Suprapubic skin (tissue), 4 donors: ENCODE data around the gene DEFB112. TPM values are rescaled to one million over a fixed set of nuclear protein-coding genes. Genes with fewer than 3 reads are reported as not detected.

Experiments
- DNase-seq, 2 donors: peaks; one replicate each; pipeline ENCODE4 v3.0.0-alpha.2; 2019; ENCODE audit warnings: low spot score in 2 of 2
- H3K27ac ChIP-seq: fragments of 200-600 bp; sonication (generic); one replicate; pipeline ENCODE4 v1.5.1; 2019
- H3K27me3 ChIP-seq: fragments of 200-600 bp; sonication (generic); one replicate; pipeline ENCODE4 v1.5.1; 2019
- H3K36me3 ChIP-seq: fragments of 200-600 bp; sonication (generic); one replicate; pipeline ENCODE4 v1.5.1; 2019
- H3K4me1 ChIP-seq: fragments of 200-600 bp; sonication (generic); one replicate; pipeline ENCODE4 v1.5.1; 2019
- H3K4me3 ChIP-seq: fragments of 200-600 bp; sonication (generic); one replicate; pipeline ENCODE4 v1.5.1; 2019; ENCODE audit warnings: mild to moderate bottlenecking
- H3K9me3 ChIP-seq: fragments of 200-600 bp; sonication (generic); one replicate; pipeline ENCODE4 v1.5.1; 2019
- EP300 ChIP-seq: sonication (generic); formaldehyde crosslinking; IDR thresholded peaks from one replicate; pipeline ENCODE4 v1.6.1; 2017; ENCODE audit warnings: antibody characterized with exemption
- POLR2A ChIP-seq, 2 donors: fragments of 450-650 bp; IDR thresholded peaks; one replicate each; pipeline ENCODE4 v1.6.1; 2017; ENCODE audit warnings: antibody characterized with exemption in 2 of 2, mild to moderate bottlenecking in 2 of 2, moderate library complexity in 2 of 2
- POLR2AphosphoS5 ChIP-seq, 3 donors: sonication (generic); formaldehyde crosslinking; IDR thresholded peaks; one replicate each; pipeline ENCODE4 v1.6.1; 2017; ENCODE audit warnings: antibody characterized with exemption in 3 of 3
- WGBS: methylation state at CpG from one replicate; pipeline ENCODE4 v1.1.5; 2018; 5-methylcytosine and 5-hydroxymethylcytosine counted together
- total RNA-seq, 4 donors: library from RNA; depleted of rRNA; stranded (reverse); fragments of >200 nt; gene quantifications; one replicate each; pipeline ENCODE4 v1.1.0, GENCODE V29; 2016
- TF ChIP-seq, protein P1 (sequence below), 2 donors: fragments of 200-600 bp in 1 of 2; fragments of 450-650 bp in 1 of 2; sonication (generic) in 1 of 2; IDR thresholded peaks; one replicate each; pipeline ENCODE4 v1.5.1; 2016 to 2019; ENCODE audit warnings: antibody characterized with exemption in 2 of 2, mild to moderate bottlenecking in 1 of 2, moderate library complexity in 1 of 2

Gene DEFB112
- total RNA-seq, 4 donors from 2014 or later = not detected

DNA sequence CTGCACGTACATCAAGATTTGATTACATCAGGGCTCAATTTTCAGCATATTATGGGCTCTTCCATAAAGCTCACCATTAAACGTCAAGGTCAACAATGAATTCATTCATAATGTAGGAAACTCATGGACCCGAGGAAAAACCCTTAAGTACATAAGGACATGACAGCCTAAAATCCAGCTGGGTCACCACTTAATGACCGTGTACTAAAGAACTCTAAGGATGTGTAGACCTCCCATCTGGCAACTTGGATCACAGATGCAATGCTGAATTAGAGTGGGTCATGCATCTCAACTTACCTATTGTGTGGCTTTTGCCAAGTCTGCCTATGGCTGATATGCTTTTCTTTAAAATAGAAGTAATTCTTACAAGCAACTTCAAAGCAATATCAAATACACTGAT, 26.7 kb upstream of the DEFB112 start:
- H3K9me3 ChIP-seq = no peaks in the 10 kb centered on the region
- no peaks in the 10 kb centered on the region for H3K4me1 ChIP-seq
- no peak overlapping the region for H3K27ac ChIP-seq
- WGBS = 74% methylated on average over 4 of the region's 4 CpGs
- TF ChIP-seq POLR2AphosphoS5 (IDR thresholded peaks at IDR 0.05) (no peak), EP300 (no peak), POLR2A (IDR thresholded peaks at IDR 0.05) (no peak)
- TF ChIP-seq, protein P1, sequence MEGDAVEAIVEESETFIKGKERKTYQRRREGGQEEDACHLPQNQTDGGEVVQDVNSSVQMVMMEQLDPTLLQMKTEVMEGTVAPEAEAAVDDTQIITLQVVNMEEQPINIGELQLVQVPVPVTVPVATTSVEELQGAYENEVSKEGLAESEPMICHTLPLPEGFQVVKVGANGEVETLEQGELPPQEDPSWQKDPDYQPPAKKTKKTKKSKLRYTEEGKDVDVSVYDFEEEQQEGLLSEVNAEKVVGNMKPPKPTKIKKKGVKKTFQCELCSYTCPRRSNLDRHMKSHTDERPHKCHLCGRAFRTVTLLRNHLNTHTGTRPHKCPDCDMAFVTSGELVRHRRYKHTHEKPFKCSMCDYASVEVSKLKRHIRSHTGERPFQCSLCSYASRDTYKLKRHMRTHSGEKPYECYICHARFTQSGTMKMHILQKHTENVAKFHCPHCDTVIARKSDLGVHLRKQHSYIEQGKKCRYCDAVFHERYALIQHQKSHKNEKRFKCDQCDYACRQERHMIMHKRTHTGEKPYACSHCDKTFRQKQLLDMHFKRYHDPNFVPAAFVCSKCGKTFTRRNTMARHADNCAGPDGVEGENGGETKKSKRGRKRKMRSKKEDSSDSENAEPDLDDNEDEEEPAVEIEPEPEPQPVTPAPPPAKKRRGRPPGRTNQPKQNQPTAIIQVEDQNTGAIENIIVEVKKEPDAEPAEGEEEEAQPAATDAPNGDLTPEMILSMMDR (IDR thresholded peaks at IDR 0.05) = no peak
- no peak overlapping the region for H3K4me3 ChIP-seq
- H3K27me3 ChIP-seq = no peaks in the 10 kb centered on the region
- H3K36me3 ChIP-seq = no peaks in the 10 kb centered on the region
- no peak for DNase-seq

DNA sequence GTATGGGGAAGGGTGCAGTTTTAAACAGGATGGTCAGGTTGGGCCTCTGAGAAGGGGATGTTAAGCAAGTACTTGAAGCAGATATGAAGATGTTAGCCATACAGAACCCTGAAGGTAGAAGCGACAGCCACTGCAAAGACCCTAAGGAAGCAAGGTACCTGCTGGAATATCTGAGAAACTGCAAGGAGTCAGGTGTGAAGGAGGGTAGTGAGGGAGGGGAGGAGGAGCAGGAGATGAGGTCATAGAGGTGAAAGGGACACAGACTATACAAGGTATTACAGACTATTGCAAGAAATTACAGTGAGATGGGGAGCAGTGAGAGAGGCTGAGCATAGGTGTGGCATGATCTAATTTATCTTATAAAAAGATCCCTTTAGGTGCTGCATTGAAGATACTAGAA, 22.2 kb upstream of the DEFB112 start:
- Histone ChIP-seq H3K4me1 (no peaks in the 10 kb centered on the region), H3K4me3 (no peak overlapping the region), H3K9me3 (no peaks in the 10 kb centered on the region), H3K27me3 (no peaks in the 10 kb centered on the region), H3K27ac (no peak overlapping the region), H3K36me3 (no peaks in the 10 kb centered on the region)
- no peak for DNase-seq
- TF ChIP-seq POLR2AphosphoS5 (IDR thresholded peaks at IDR 0.05) = no peak
- TF ChIP-seq POLR2A (IDR thresholded peaks at IDR 0.05) = no peak
- no peak for TF ChIP-seq EP300
- TF ChIP-seq, protein P1 (IDR thresholded peaks at IDR 0.05) = no peak
- WGBS = 89% methylated on average over 1 of the region's 1 CpG

DNA sequence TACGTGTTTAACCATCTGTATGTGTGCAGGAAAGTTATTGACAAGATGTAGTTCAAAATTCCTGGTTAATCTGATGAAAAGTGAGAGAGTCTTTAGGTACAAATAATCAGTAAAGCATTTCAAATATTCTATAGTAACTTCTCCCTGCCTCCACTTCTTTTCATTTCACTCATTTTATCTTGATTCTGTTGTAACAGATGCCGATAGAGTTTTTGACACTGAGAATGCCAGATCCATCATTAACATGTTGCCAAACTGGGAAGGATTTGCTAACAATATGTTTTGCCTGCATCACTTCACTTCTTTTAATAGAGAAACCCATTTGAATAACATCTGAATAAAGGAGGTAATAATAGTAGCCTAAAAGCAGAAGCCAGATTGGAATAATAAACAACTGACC, 20.4 kb upstream of the DEFB112 start:
- Histone ChIP-seq H3K27ac (no peak overlapping the region), H3K36me3 (no peaks in the 10 kb centered on the region), H3K9me3 (no peaks in the 10 kb centered on the region), H3K4me1 (no peaks in the 10 kb centered on the region), H3K27me3 (no peaks in the 10 kb centered on the region), H3K4me3 (no peak overlapping the region)
- no peak for DNase-seq
- no peak for TF ChIP-seq POLR2AphosphoS5 (IDR thresholded peaks at IDR 0.05)
- TF ChIP-seq POLR2A (IDR thresholded peaks at IDR 0.05) = no peak
- TF ChIP-seq EP300 = no peak
- TF ChIP-seq, protein P1 (IDR thresholded peaks at IDR 0.05) = no peak
- 80% methylated on average over 2 of the region's 2 CpGs for WGBS

DNA sequence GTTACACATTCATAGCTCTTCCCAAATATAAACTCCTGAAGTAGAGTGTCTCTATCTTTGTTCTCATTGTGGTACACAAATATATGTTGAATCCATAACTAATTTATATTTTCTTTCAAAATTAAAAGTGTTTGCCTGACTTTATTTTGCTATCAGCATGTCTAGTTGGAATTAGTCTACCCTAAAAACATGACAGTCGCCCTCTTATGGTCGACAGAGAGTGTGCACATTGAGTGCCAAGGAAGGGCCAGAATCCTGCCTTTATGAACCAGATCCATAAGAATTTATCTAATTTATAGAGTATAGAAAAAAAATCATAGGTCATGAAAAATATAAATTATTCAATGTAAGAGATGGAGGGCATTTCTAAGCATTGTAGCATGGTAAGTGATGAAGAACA, 12.3 kb upstream of the DEFB112 start:
- no peak overlapping the region for H3K4me3 ChIP-seq

DNA sequence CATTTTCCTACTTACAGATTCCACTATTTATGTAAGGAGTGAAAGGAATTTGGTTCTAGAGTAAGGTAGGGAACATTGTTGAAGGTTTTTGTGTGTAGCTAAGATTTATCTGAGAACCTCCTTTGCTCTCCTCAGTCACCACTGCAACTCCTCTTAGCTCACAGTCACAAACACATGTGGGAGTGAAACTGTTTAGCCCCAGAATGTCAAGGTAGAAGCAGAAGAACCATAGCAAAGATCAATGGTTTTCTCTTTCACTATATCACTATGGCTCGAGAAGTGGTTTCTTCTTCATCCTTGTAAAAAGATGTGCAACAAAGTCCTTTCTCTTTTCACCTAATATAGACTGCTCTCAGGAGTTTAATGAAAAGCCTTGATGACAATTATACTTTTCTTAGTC, 6.5 kb upstream of the DEFB112 start:
- no peak overlapping the region for H3K4me3 ChIP-seq
- no peaks in the 10 kb centered on the region for H3K27me3 ChIP-seq

More for the DNA sequence above, 12.3 kb upstream of the DEFB112 start:
- TF ChIP-seq EP300 = no peak
- no peak for TF ChIP-seq POLR2A (IDR thresholded peaks at IDR 0.05)
- TF ChIP-seq POLR2AphosphoS5 (IDR thresholded peaks at IDR 0.05) = no peak
- TF ChIP-seq, protein P1 (IDR thresholded peaks at IDR 0.05) = no peak
- Histone ChIP-seq H3K9me3 (no peaks in the 10 kb centered on the region), H3K36me3 (no peaks in the 10 kb centered on the region), H3K4me1 (no peaks in the 10 kb centered on the region), H3K27me3 (no peaks in the 10 kb centered on the region), H3K27ac (no peak overlapping the region)
- 17% methylated on average over 2 of the region's 2 CpGs for WGBS
- no peak for DNase-seq

More for the DNA sequence above, 6.5 kb upstream of the DEFB112 start:
- H3K9me3 ChIP-seq = no peaks in the 10 kb centered on the region
- H3K27ac ChIP-seq = no peak overlapping the region
- DNase-seq = no peak
- H3K4me1 ChIP-seq = no peaks in the 10 kb centered on the region
- no peaks in the 10 kb centered on the region for H3K36me3 ChIP-seq
- TF ChIP-seq POLR2A (IDR thresholded peaks at IDR 0.05) (no peak), EP300 (no peak), POLR2AphosphoS5 (IDR thresholded peaks at IDR 0.05) (no peak)
- TF ChIP-seq, protein P1 (IDR thresholded peaks at IDR 0.05) = no peak
- 92% methylated on average over 1 of the region's 1 CpG for WGBS
